HG03520 (cell line): ENCODE results near the gene PSMB10.
A peak's percentile ranks its signal among the peaks of the same experiment; 100 is the strongest.
"Not testable (repeated sequence)": the region's sequence is repeated elsewhere in the genome, so short reads cannot be mapped to it uniquely, and the experiment has no call there.

Experiments
- ATAC-seq: cut with Tn5 transposase; IDR thresholded peaks from one replicate; pipeline ENCODE4 v1.9.1; 2021; ENCODE audit warnings: mild to moderate bottlenecking, moderate library complexity; ENCODE audit not compliant: unreplicated experiment

Gene PSMB10

GRCh38 chr16:67936124-67936879 lies at the start of gene PSMB10:
TSS of gene PSMB10 (minus strand) at chr16:67936850. CDS start at chr16:67936749, 101 bp downstream.
- no peak for ATAC-seq

- no peak for ATAC-seq
These were observed 45.5 kb upstream of the PSMB10 start for GRCh38 chr16:67982011-67982696.

GRCh38 chr16:67979955-67980678 lies 43.5 kb upstream of the PSMB10 start, which contains the start of gene DPEP3:
TSS of gene DPEP3 (minus strand) at chr16:67980499. CDS start at chr16:67980380, 119 bp downstream.
- no peak for ATAC-seq

- ATAC-seq = no peak
These were observed 41.0 kb upstream of the PSMB10 start for GRCh38 chr16:67977469-67978227.

- ATAC-seq = no peak
These were observed 40.4 kb upstream of the PSMB10 start for GRCh38 chr16:67977005-67977404.

- no peak for ATAC-seq
These were observed 39.6 kb upstream of the PSMB10 start for GRCh38 chr16:67976205-67976604.

GRCh38 chr16:67975321-67976105 lies 38.9 kb upstream of the PSMB10 start:
- ATAC-seq = no peak

- not testable (repeated sequence) for ATAC-seq
These were observed 35.6 kb upstream of the PSMB10 start for GRCh38 chr16:67972285-67972684.

- no peak for ATAC-seq
These were observed 34.5 kb upstream of the PSMB10 start for GRCh38 chr16:67971111-67971510.

- no peak for ATAC-seq
These were observed 32.8 kb upstream of the PSMB10 start for GRCh38 chr16:67969254-67970039.

GRCh38 chr16:67968400-67969253 lies 32.0 kb upstream of the PSMB10 start, which contains the start of gene SLC12A4:
TSS of gene SLC12A4 (minus strand) at chr16:67968637. CDS start at chr16:67968553, 84 bp downstream.
- ATAC-seq = peak; percentile 75

- ATAC-seq = peak; percentile 17
These were observed 31.3 kb upstream of the PSMB10 start for GRCh38 chr16:67967958-67968399.

- no peak for ATAC-seq
These were observed 30.7 kb upstream of the PSMB10 start for GRCh38 chr16:67967183-67967957.

GRCh38 chr16:67966549-67967182 lies 30.0 kb upstream of the PSMB10 start:
- ATAC-seq = no peak

- no peak for ATAC-seq
These were observed 29.3 kb upstream of the PSMB10 start for GRCh38 chr16:67965668-67966548.
